ENCODE results near the gene LHX3.

LHX3 gene

GRCh38 chr9:136226680-136227407 lies 21.9 kb upstream of the LHX3 start:
- no peak for TF ChIP-seq EGR1 (IDR thresholded peaks at IDR 0.05)
- TF ChIP-seq TCF12 (IDR thresholded peaks at IDR 0.05; ENCODE audit: low read depth) = no peak
- no peak for TF ChIP-seq MAX (IDR thresholded peaks at IDR 0.05)
- TF ChIP-seq NFIC (IDR thresholded peaks at IDR 0.05) = no peak
- TF ChIP-seq CEBPB (IDR thresholded peaks at IDR 0.05) = no peak
- no peak for TF ChIP-seq USF1 (IDR thresholded peaks at IDR 0.05)
- TF ChIP-seq CREB1 (IDR thresholded peaks at IDR 0.05; ENCODE audit: low read depth) = no peak
- no peak for TF ChIP-seq FOXM1 (IDR thresholded peaks at IDR 0.05; ENCODE audit: borderline replicate concordance, low read depth)
- no peak for TF ChIP-seq YY1 (IDR thresholded peaks at IDR 0.05; ENCODE audit: low read depth)
- TF ChIP-seq EP300 (IDR thresholded peaks at IDR 0.05; ENCODE audit: borderline replicate concordance) = no peak
- TF ChIP-seq RAD21 (IDR thresholded peaks at IDR 0.05; ENCODE audit: low read depth) = no peak
- no peak for TF ChIP-seq TAF1 (IDR thresholded peaks at IDR 0.05; ENCODE audit: low read depth)
- TF ChIP-seq ZBTB7A (IDR thresholded peaks at IDR 0.05; ENCODE audit: low read depth) = no peak
- no peak for TF ChIP-seq TEAD4 (IDR thresholded peaks at IDR 0.05)
- no peak for TF ChIP-seq REST (IDR thresholded peaks at IDR 0.05; ENCODE audit: low read depth)

GRCh38 chr9:136225748-136226679 lies 21.1 kb upstream of the LHX3 start:
- TF ChIP-seq ZBTB7A (IDR thresholded peaks at IDR 0.05; ENCODE audit: low read depth) = no peak
- TF ChIP-seq MAX (IDR thresholded peaks at IDR 0.05) = no peak
- TF ChIP-seq TAF1 (IDR thresholded peaks at IDR 0.05; ENCODE audit: low read depth) = no peak
- peak; percentile 79 for TF ChIP-seq TEAD4 (IDR thresholded peaks at IDR 0.05)
- no peak for TF ChIP-seq REST (IDR thresholded peaks at IDR 0.05; ENCODE audit: low read depth)
- TF ChIP-seq RAD21 (IDR thresholded peaks at IDR 0.05; ENCODE audit: low read depth) = peak; percentile 79
- no peak for TF ChIP-seq FOXM1 (IDR thresholded peaks at IDR 0.05; ENCODE audit: borderline replicate concordance, low read depth)

GRCh38 chr9:136225366-136225747 lies 20.4 kb upstream of the LHX3 start:
- no peak for TF ChIP-seq RAD21 (IDR thresholded peaks at IDR 0.05; ENCODE audit: low read depth)
- no peak for TF ChIP-seq MAX (IDR thresholded peaks at IDR 0.05)
- TF ChIP-seq TEAD4 (IDR thresholded peaks at IDR 0.05) = no peak
- TF ChIP-seq FOXM1 (IDR thresholded peaks at IDR 0.05; ENCODE audit: borderline replicate concordance, low read depth) = no peak
- no peak for TF ChIP-seq CREB1 (IDR thresholded peaks at IDR 0.05; ENCODE audit: low read depth)
- no peak for TF ChIP-seq NFIC (IDR thresholded peaks at IDR 0.05)
- TF ChIP-seq YY1 (IDR thresholded peaks at IDR 0.05; ENCODE audit: low read depth) = no peak
- no peak for TF ChIP-seq ZBTB7A (IDR thresholded peaks at IDR 0.05; ENCODE audit: low read depth)
- no peak for TF ChIP-seq USF1 (IDR thresholded peaks at IDR 0.05)
- TF ChIP-seq TCF12 (IDR thresholded peaks at IDR 0.05; ENCODE audit: low read depth) = no peak
- TF ChIP-seq CEBPB (IDR thresholded peaks at IDR 0.05) = no peak
- no peak for TF ChIP-seq EP300 (IDR thresholded peaks at IDR 0.05; ENCODE audit: borderline replicate concordance)
- no peak for TF ChIP-seq EGR1 (IDR thresholded peaks at IDR 0.05)
- TF ChIP-seq REST (IDR thresholded peaks at IDR 0.05; ENCODE audit: low read depth) = no peak
- no peak for TF ChIP-seq TAF1 (IDR thresholded peaks at IDR 0.05; ENCODE audit: low read depth)

Data from Ishikawa (cell line).